CD4-positive, alpha-beta T cell treated with Interleukin-4 for 1 hour (primary cell): ENCODE data around the gene BRPF1.
"Not testable (repeated sequence)": the region's sequence is repeated elsewhere in the genome, so short reads cannot be mapped to it uniquely, and the experiment has no call there.

ENCODE experiments used
- DNase-seq, 2 donors: peaks; one replicate each; pipeline ENCODE4 v3.0.0-alpha.2; 2020 to 2022

The BRPF1 gene

DNA sequence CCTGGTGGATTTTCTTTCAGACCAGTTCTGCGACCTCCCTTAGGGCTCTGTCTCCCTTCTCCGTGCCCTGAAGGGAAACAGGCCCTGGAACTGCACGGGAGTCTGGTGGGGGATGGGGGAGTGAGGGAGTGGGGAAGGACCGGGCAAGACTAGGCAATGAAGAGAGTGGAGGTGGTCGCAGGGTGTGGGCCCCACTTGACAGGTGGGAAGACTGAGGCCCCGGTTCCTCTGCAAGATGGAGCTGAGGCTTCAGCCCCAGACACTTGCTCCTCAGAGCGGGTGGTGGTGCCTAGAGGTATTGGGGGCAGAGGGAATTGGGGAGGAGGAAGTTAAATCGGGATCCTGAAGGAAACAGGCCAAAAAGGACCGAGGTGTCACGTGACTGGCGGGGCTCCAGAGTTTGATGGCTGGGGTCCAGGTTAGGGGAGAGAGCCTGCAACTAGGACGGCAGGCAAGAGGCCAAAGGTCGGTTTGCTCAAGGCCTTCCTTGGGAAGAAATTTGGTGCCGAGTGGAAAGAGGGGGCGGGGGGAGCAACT is 38.8 kb downstream of the BRPF1 start:
- DNase-seq = no peak

DNA sequence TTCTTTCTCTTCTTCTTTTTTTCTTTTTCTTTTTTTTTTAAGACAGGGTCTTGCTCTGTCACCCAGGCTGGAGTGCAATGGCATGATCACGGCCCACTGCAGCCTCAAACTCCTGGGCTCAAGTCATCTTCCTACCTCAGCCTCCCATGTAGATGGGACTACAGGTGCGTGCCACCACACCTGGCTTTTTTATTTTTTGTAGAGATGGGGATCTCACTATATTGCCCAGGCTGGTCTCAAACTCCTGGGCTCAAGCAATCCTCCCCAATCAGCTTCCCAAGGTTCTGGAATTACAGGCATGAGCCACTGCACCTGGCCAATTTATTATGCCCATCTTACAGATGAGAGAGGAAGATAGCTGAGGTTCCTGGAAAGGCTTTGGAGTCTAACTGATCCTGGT is 39.5 kb downstream of the BRPF1 start:
- not testable (repeated sequence) for DNase-seq

GRCh38 chr3:9776896-9777693 is 45.6 kb downstream of the BRPF1 start:
- no peak for DNase-seq

DNA sequence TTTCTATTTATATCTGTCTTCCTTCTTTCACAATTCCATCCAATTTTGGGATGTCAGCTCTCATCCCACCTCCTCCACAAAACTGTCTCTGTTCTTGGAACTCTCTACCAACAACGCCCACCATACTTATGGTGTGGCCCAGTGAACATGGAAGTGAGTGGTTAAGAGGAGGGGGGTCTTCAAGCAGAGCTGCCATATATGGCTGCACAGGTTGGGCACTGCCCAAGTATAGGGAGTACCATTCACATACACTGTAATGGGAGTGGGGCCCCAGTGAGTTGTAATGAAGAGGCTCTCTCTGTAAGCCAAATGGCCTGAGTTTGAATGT is 46.1 kb downstream of the BRPF1 start:
- no peak for DNase-seq

- DNase-seq = no peak
Measured at GRCh38 chr3:9778143-9779074, 46.9 kb downstream of the BRPF1 start.

GRCh38 chr3:9779075-9779593 is 47.6 kb downstream of the BRPF1 start:
- DNase-seq = no peak

DNA sequence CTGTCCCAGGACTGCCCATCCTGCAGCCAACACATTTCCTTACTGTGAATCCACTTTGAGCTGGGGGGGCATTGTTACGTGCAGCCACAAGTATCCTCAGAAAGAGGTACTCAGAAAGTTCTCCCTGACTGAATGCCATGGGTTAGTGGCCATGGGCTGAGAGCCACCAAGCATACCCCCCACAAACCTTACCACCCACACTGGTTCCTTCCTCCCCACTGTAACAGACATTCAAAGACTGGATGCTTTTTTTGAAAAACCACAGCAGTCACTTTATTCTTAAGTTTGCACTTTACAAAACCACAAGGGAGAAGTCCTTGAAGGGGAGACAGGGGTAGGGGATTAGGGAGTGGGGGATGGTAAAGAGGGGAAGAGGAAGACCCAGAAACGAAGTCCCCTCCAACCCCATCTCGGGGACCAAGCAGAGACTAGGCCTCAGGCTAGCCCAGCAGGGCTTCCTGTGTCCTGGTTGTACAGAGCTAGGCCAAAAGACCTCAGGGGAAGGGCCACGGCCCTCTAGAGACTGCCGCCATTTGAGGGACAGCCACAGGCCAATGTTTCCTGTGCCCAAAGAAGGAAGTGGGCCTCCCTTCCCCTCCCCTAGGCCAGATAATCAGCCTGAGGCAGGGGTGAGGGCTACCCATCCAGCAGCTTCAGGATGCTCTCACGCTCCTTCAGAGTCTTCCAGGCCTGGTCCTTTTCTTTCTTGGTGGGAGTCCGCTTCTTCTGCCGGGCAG is 48.4 kb downstream of the BRPF1 start:
- peak; percentile 41 to 55 for DNase-seq

- DNase-seq = no peak
Measured at GRCh38 chr3:9780458-9780812, 48.9 kb downstream of the BRPF1 start.

DNA sequence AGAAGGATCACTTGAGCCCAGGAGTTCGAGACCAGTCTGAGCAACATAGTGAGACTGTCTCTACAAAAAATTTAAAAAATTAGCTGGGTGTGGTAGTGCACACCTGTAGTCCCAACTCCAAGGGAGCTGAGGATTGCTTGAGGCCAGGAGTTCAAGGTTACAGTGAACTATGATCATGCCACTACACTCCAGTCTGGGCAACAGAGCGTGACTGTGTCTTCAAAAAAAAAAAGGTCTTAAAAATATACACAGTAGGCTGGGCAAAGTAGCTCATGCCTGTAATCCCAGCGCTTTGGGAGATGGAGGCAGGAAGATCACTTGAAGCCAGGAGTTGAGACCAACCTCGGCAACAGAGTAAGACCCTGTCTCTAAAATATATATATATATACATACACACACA is 49.4 kb downstream of the BRPF1 start:
- no peak for DNase-seq

- DNase-seq = no peak
Measured at GRCh38 chr3:9781551-9781950, 50.0 kb downstream of the BRPF1 start.

- no peak for DNase-seq
Measured at GRCh38 chr3:9781978-9782603, 50.6 kb downstream of the BRPF1 start.

DNA sequence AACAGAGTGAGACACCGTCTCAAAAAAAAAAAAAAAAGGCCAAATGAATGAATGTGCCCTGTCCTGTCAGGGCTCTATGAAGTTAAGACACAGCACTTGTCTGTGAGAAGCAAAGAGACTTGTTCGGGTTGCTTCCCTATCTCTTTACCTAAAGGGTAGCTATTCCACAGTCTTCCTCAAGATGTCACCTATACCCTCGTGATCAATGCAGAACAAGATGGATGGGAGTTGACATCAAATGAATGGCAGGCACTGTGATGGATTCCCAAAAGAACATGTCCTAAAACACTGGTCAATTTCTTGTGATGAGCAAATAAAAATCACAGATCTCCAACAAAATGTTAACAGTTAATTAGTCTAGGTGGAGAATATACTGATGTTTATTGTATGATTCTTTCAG is 51.2 kb downstream of the BRPF1 start:
- peak in 1 of 2 donors; percentile 45 for DNase-seq

- DNase-seq = no peak
Measured at GRCh38 chr3:9783954-9784353, 52.4 kb downstream of the BRPF1 start.

- no peak for DNase-seq
Measured at GRCh38 chr3:9784965-9785364, 53.4 kb downstream of the BRPF1 start.

GRCh38 chr3:9785602-9786001 is 54.1 kb downstream of the BRPF1 start:
- DNase-seq = no peak

DNA sequence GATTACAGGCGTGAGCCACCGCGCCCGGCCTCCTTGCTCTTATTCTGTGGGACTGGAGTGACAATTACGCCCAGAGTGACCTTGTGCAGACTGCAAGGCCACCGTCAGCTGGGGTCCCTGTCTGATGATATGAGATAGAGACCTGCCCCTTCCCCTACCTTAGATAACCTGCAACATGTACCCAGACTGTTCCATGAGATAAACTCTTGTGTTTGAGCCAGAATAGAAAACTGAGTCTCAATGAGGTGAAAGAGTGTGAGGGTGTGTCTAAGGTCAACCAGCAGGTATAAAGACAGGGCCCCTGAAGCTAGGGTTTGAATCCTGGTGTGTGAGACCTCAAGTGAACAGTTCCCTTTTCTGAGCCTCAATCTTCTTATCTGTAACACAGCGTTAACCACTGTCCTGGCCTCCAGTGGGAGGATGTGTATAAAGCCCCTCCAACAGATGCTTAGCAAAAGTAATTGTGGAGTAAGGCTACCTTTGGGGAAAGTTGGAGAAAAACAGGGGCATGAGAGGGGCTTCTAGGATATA is 54.7 kb downstream of the BRPF1 start:
- no peak for DNase-seq

DNA sequence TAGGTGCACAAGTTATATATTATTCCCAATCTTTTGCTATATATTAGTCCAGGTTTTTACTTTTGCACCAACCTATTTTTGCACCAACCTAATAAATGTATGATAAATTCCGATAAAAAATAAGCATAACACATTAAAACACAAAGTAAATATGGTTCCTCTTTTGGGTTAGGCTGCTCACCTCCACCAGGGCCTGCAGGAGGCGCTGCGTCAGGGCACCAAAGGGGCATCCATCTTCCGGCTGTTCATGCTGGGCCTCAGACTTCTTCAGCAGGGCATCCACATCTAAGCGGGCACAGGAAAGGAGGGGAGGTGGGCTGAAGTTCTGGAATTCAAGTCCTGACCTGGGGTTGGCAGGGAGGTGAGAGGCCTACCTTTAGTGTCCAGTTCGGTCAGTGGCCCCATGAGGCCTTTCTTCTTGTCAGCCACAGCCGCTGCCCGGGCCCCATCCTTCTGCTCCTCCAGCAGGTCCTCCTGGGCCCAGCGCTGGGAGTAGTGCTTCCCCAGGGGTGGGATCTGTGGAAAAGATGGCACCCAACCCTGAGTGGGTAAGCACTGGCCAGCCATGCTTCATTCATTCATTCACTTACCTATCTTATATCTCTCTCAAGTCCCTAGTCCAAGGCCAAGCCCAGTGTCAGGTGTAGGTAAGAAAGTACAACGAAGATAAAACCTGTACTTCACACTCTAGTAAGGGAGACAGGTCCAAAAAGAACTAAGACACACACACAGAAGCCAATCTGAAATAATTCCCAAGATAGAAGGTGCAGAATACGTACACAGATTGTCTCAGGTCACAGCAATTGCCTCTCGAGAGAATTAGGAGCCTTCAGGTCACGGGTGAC is 55.5 kb downstream of the BRPF1 start:
- peak in 1 of 2 donors; percentile 20 for DNase-seq

- peak in 1 of 2 donors; percentile 30 for DNase-seq
Measured at GRCh38 chr3:9787714-9788113, 56.2 kb downstream of the BRPF1 start.

GRCh38 chr3:9791127-9791526 is 59.6 kb downstream of the BRPF1 start:
- DNase-seq = no peak

GRCh38 chr3:9791790-9792404 is 60.4 kb downstream of the BRPF1 start:
- DNase-seq = no peak
